Subcutaneous adipose tissue (tissue), 4 donors: ENCODE measurements around the gene ZNF775. TPM values are rescaled to one million over a fixed set of nuclear protein-coding genes. Genes with fewer than 3 reads are reported as not detected.

Experiments
- total RNA-seq, 4 donors: library from RNA; depleted of rRNA; stranded (reverse); fragments of >200 nt; gene quantifications; one replicate each; pipeline ENCODE4 v1.1.0, GENCODE V29; 2016
- TF ChIP-seq, protein P1 (sequence below): fragments of 450-650 bp; IDR thresholded peaks from one replicate; pipeline ENCODE4 v1.5.1; 2016; ENCODE audit warnings: low read depth, mild to moderate bottlenecking, control low read depth, antibody characterized with exemption, moderate library complexity

The ZNF775 gene
- total RNA-seq, 4 donors from 2014 or later, result 0.49 to 4.2 (median 1.9) TPM

DNA sequence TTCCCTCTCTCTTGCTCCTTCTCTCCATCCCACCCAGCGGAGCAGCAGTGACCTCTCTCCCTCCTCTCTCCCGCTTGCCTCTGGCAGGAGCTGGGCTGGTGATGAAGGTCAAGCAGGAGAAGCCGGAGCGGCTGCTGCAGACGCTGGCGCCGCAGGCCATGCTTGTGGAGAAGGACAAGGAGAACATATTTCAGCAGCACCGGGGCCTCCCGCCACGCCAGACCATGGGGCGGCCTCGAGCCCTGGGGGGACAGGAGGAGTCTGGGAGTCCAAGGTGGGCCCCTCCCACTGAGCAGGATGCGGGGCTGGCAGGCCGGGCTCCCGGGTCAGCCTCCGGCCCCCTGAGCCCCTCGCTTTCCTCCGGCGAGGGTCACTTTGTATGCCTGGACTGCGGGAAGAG, 17.3 kb downstream of the ZNF775 start:
- TF ChIP-seq, protein P1, sequence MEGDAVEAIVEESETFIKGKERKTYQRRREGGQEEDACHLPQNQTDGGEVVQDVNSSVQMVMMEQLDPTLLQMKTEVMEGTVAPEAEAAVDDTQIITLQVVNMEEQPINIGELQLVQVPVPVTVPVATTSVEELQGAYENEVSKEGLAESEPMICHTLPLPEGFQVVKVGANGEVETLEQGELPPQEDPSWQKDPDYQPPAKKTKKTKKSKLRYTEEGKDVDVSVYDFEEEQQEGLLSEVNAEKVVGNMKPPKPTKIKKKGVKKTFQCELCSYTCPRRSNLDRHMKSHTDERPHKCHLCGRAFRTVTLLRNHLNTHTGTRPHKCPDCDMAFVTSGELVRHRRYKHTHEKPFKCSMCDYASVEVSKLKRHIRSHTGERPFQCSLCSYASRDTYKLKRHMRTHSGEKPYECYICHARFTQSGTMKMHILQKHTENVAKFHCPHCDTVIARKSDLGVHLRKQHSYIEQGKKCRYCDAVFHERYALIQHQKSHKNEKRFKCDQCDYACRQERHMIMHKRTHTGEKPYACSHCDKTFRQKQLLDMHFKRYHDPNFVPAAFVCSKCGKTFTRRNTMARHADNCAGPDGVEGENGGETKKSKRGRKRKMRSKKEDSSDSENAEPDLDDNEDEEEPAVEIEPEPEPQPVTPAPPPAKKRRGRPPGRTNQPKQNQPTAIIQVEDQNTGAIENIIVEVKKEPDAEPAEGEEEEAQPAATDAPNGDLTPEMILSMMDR, result no peak

DNA sequence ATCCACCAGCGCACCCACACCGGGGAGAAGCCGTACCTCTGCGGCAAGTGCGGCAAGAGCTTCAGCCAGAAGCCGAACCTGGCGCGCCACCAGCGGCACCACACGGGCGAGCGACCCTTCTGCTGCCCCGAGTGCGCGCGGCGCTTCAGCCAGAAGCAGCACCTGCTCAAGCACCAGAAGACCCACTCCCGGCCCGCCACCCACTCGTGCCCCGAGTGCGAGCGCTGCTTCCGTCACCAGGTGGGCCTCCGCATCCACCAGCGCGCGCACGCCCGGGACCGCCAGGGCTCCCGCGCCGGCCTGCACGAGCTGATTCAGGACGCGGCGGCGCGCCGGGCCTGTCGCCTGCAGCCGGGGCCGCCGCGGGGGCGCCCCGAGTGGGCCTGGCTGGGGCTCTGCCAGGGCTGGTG, 17.7 kb downstream of the ZNF775 start:
- TF ChIP-seq, protein P1, result no peak

DNA sequence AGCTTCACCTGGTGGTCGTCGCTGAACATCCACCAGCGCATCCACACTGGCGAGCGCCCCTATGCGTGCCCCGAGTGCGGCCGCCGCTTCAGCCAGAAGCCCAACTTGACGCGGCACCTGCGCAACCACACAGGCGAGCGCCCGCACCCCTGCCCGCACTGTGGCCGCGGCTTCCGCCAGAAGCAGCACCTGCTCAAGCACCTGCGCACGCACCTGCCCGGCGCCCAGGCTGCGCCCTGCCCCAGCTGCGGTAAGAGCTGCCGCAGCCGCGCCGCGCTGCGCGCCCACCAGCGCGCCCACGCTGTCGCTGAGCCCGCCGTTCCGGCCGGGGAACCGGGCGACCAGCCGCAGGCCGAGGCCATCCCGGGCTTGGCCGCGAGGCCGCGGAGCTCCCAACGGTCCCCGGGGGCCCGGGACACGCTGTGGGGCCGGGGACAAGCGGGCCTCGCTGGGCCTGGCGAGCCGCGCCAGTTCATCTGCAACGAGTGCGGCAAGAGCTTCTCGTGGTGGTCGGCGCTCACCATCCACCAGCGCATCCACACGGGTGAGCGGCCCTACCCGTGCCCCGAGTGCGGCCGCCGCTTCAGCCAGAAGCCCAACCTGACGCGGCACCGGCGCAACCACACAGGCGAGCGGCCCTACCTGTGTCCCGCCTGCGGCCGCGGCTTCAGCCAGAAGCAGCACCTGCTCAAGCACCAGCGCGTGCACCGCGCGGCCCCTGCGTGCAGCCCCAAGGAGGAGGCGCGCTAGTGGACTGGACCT, 18.4 kb downstream of the ZNF775 start:
- TF ChIP-seq, protein P1, result no peak

DNA sequence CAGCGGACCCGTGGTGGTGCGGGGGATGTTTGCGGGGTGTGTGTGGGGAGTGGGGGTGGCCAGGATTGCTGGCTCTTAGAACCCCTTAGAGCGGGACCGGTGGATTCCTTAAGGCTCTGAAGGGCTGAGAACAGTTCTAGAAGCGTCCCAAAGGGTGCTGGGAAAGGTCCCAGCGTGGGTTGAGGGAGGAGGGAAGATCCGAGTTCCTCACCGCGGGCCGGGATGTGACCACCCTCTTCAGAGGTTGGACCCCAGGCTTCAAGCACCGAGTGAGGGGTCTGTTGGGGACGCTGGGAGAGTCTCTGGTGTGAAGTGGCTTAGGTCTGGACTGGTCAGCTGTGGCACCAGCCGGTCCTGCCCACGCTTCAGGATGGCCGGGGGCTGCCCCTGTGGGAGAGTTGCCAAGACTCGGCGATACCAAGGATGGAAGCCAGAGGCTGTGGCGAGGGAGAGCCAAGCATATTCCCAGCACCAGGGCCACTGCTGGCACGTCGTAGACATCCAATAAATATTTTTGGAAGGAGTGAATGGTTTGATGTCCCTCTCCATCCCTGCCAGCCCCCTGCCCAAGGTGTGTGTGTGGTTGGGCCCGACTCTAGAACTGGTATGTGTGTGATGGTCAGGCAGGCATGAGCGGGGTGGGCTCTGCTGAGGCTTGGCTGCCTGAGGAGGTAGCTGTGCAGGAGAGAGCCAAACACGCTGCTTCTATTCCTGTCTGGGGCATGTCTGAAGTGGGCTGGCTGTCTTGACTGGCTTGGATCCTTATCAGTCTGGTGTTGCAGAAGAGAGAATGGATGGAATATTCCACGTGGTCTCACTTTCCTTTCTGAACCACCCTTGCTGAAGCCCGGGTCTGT, 19.2 kb downstream of the ZNF775 start:
- TF ChIP-seq, protein P1, result no peak

DNA sequence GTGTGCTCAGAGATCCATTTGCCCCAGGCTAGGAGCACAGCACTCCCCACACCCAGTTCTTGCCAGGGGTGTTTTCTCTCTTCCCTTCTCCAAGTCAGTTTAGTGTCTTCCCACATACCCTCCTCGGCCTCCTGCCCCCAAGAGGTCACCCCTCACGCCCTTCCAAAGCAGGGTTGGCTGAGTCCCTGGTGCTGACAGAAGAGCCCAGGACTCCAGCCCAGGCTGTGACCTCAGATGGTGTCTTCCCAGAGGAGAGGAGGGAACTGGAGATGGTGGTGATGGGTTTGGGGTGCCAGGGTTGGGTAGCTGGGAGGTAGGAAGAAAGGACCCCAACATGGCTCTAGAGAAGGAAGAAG, 19.8 kb downstream of the ZNF775 start:
- TF ChIP-seq, protein P1, result no peak

DNA sequence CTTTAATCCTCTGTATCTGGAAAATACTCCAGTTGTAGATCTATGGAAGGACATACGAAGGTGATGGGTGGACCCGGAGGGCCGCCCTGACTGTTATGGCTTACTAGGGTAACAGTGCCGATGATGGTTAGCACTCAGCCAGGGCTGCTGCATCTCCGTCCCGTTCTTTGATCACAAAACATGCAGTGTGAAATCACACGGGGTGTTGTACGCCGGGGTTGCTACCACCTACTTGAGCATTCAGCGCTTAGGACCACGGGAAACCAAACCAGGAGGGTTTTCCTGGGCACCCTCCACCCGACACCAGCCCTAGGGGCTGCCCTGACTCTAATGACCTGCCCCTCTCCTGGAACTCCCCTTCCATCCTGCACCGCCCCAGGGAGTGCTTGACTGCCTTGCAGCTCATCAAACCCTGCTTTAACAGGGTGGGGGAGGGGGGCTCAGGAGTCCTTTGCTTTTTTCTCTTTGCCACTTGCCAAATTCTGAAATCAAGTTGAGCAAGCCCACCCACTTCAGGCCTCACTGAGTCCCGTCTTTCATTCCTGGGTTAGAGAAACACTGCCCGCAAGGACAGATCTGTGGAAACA, 20.4 kb downstream of the ZNF775 start:
- TF ChIP-seq, protein P1, result no peak
